H1 (cell line): ENCODE data around the gene FOXL3. TPM values are rescaled to one million over a fixed set of nuclear protein-coding genes. Genes with fewer than 3 reads are reported as not detected.

Experiments
- CTCF ChIA-PET: fragments of 300-600 bp; sonication (Branson Sonifier 250); formaldehyde crosslinking; loops from one replicate; lab custom pipeline; 2021; ENCODE audit not compliant: partially characterized antibody; lab: Charles Lee
- POLR2A ChIA-PET: fragments of 300-600 bp; sonication (Branson Sonifier 250); formaldehyde crosslinking; loops from one replicate; lab custom pipeline; 2021; ENCODE audit warnings: inconsistent platforms; ENCODE audit not compliant: partially characterized antibody; lab: Charles Lee
- DNase-seq, 2 experiments: peaks; one replicate each; pipeline versions ENCODE4 v3.0.0 to v3.0.0-alpha.2; 2010 to 2022; ENCODE audit warnings: low spot score in 2 of 2, low read depth in 1 of 2, mixed read lengths in 1 of 2
- FAIRE-seq: peaks from 2 replicates; lab custom pipeline; 2011; peaks lifted over from hg19 to GRCh38; lab: Jason Lieb, UNC
- H2AFZ ChIP-seq: 2 replicates; pipeline ENCODE4 v1.8.1; 2012; ENCODE audit warnings: low read length, inconsistent platforms
- H2AK5ac ChIP-seq: 2 replicates; pipeline ENCODE4 v1.6.1; 2013; ENCODE audit warnings: low read depth, low read length
- H2BK120ac ChIP-seq: replicated peaks from 2 replicates; pipeline ENCODE3; 2013; ENCODE audit warnings: low read depth, low read length, inconsistent platforms
- H2BK12ac ChIP-seq: 2 replicates; pipeline ENCODE4 v1.6.1; 2013; ENCODE audit warnings: low read depth, low read length
- H2BK15ac ChIP-seq: 2 replicates; pipeline ENCODE4 v1.6.1; 2013; ENCODE audit warnings: low read length
- H2BK20ac ChIP-seq: 2 replicates; pipeline ENCODE4 v1.6.1; 2013; ENCODE audit warnings: low read length
- H2BK5ac ChIP-seq: 2 replicates; pipeline ENCODE4 v1.6.1; 2013; ENCODE audit warnings: low read depth, low read length
- H3K14ac ChIP-seq: 2 replicates; pipeline ENCODE4 v1.6.1; 2013; ENCODE audit warnings: inconsistent platforms; ENCODE audit not compliant: insufficient read length
- H3K18ac ChIP-seq: 2 replicates; pipeline ENCODE4 v1.6.1; 2013; ENCODE audit warnings: low read length; ENCODE audit errors: extremely low read depth
- H3K23ac ChIP-seq: 2 replicates; pipeline ENCODE4 v1.6.1; 2013; ENCODE audit warnings: inconsistent platforms; ENCODE audit not compliant: insufficient read length
- H3K23me2 ChIP-seq: 2 replicates; pipeline ENCODE4 v1.6.1; 2013; ENCODE audit warnings: low read depth, low read length
- H3K27ac ChIP-seq: 2 replicates; pipeline ENCODE4 v1.6.1; 2011; ENCODE audit warnings: low read depth, low read length, inconsistent platforms
- H3K27me3 ChIP-seq, 4 experiments: replicated peaks in 1 of 4; 1 replicate in 1 of 4; 2 replicates in 3 of 4; pipeline versions ENCODE4 v1.6.1 to v1.8.1; 2011 to 2013; ENCODE audit warnings: low read length in 3 of 4, mild to moderate bottlenecking in 3 of 4, inconsistent platforms in 2 of 4, mixed read lengths in 2 of 4, moderate library complexity in 1 of 4; ENCODE audit not compliant: control insufficient read depth in 3 of 4, insufficient read depth in 3 of 4; ENCODE audit errors: extremely low read depth in 1 of 4
- H3K36me3 ChIP-seq, 4 experiments: 2 replicates each; pipeline versions ENCODE4 v1.6.1 to v1.8.1; 2011 to 2013; ENCODE audit warnings: mild to moderate bottlenecking in 4 of 4, low read length in 3 of 4, moderate library complexity in 2 of 4, control low read depth in 1 of 4, inconsistent platforms in 1 of 4; ENCODE audit not compliant: insufficient read depth in 4 of 4, control insufficient read depth in 2 of 4
- H3K4ac ChIP-seq: replicated peaks from 2 replicates; pipeline ENCODE3; 2013; ENCODE audit warnings: low read length, low read depth, mixed read lengths, inconsistent platforms; ENCODE audit not compliant: insufficient read length
- H3K4me1 ChIP-seq, 4 experiments: replicated peaks in 1 of 4; 1 replicate in 1 of 4; 2 replicates in 3 of 4; pipeline versions ENCODE4 v1.6.1 to v1.8.1; 2011 to 2013; ENCODE audit warnings: low read length in 3 of 4, inconsistent platforms in 2 of 4, mixed read lengths in 1 of 4; ENCODE audit not compliant: insufficient read depth in 4 of 4, control insufficient read depth in 3 of 4
- H3K4me2 ChIP-seq, 2 experiments: 2 replicates each; pipeline versions ENCODE4 v1.6.1 to v1.8.1; 2011 to 2013; ENCODE audit warnings: low read depth in 2 of 2, low read length in 2 of 2, control low read depth in 1 of 2, inconsistent platforms in 1 of 2, mild to moderate bottlenecking in 1 of 2; ENCODE audit not compliant: insufficient read depth in 1 of 2
- H3K4me3 ChIP-seq, 4 experiments: fragments of 200-600, 300-600 bp in 1 of 4; sonication (generic), shearing (Covaris generic), sonication (Bioruptor Twin) in 1 of 4; 2 replicates each; pipeline versions ENCODE4 v1.5.1 to v1.8.1; 2011 to 2016; ENCODE audit warnings: low read length in 4 of 4, low read depth in 3 of 4, control low read depth in 2 of 4, inconsistent platforms in 2 of 4, mild to moderate bottlenecking in 2 of 4, mixed read lengths in 1 of 4, moderate library complexity in 1 of 4; ENCODE audit not compliant: insufficient read depth in 2 of 4; ENCODE audit errors: extremely low read depth in 1 of 4
- H3K56ac ChIP-seq: replicated peaks from 2 replicates; pipeline ENCODE3; 2013; ENCODE audit warnings: low read depth, mild to moderate bottlenecking, mixed read lengths, low read length, inconsistent platforms; ENCODE audit not compliant: insufficient read length
- H3K79me1 ChIP-seq: 2 replicates; pipeline ENCODE4 v1.6.1; 2013; ENCODE audit warnings: low read depth, low read length, control low read depth
- H3K79me2 ChIP-seq, 2 experiments: 2 replicates each; pipeline versions ENCODE4 v1.6.1 to v1.8.1; 2012 to 2013; ENCODE audit warnings: low read length in 2 of 2, mild to moderate bottlenecking in 2 of 2, inconsistent platforms in 1 of 2; ENCODE audit not compliant: insufficient read depth in 2 of 2, control insufficient read depth in 1 of 2
- H3K9ac ChIP-seq, 4 experiments: replicated peaks in 1 of 4; 1 replicate in 1 of 4; 2 replicates in 3 of 4; pipeline versions ENCODE4 v1.6.1 to v1.8.1; 2011 to 2013; ENCODE audit warnings: low read depth in 3 of 4, low read length in 3 of 4, control low read depth in 2 of 4, mild to moderate bottlenecking in 2 of 4, moderate library complexity in 2 of 4, inconsistent platforms in 1 of 4; ENCODE audit errors: extremely low read depth in 1 of 4
- H3K9me3 ChIP-seq, 2 experiments: 2 replicates each; pipeline versions ENCODE4 v1.6.1 to v1.8.1; 2012 to 2013; ENCODE audit warnings: mild to moderate bottlenecking in 2 of 2, moderate library complexity in 2 of 2, control low read depth in 1 of 2, inconsistent platforms in 1 of 2, low read depth in 1 of 2, low read length in 1 of 2, mixed read lengths in 1 of 2; ENCODE audit not compliant: insufficient read depth in 2 of 2
- H4K20me1 ChIP-seq, 2 experiments: replicated peaks in 1 of 2; 2 replicates each; pipeline versions ENCODE3 to v1.8.1; 2011 to 2013; ENCODE audit warnings: inconsistent platforms in 2 of 2, low read length in 2 of 2, mild to moderate bottlenecking in 1 of 2; ENCODE audit not compliant: insufficient read depth in 2 of 2, control insufficient read depth in 1 of 2
- H4K5ac ChIP-seq: 2 replicates; pipeline ENCODE4 v1.6.1; 2013; ENCODE audit warnings: low read length, low read depth, mixed read lengths, inconsistent platforms; ENCODE audit not compliant: insufficient read length
- H4K8ac ChIP-seq: 2 replicates; pipeline ENCODE4 v1.8.0; 2013; ENCODE audit warnings: mild to moderate bottlenecking, moderate library complexity, low read length, inconsistent platforms; ENCODE audit not compliant: insufficient read depth; ENCODE audit errors: extremely low read depth
- H4K91ac ChIP-seq: replicated peaks from 2 replicates; pipeline ENCODE3; 2013; ENCODE audit warnings: low read length, mixed read lengths, inconsistent platforms; ENCODE audit not compliant: insufficient read length
- BACH1 ChIP-seq: IDR thresholded peaks from 2 replicates; pipeline ENCODE4 v1.6.1; 2012; ENCODE audit warnings: low read length, improper control_type of control experiment
- CBX8 ChIP-seq: fragments of 300-800, 300-1000 bp; sonication (generic); IDR thresholded peaks from 2 replicates; pipeline ENCODE4 v1.7.1; 2016; ENCODE audit warnings: low read depth, low read length, borderline replicate concordance
- CHD1 ChIP-seq: IDR thresholded peaks from 2 replicates; pipeline ENCODE4 v1.6.1; 2012; ENCODE audit warnings: low read depth, low read length, improper control_type of control experiment
- CTBP2 ChIP-seq: IDR thresholded peaks from 2 replicates; pipeline ENCODE4 v1.7.0; 2011; ENCODE audit warnings: borderline replicate concordance, mild to moderate bottlenecking, moderate library complexity, mixed read lengths, low read length; ENCODE audit not compliant: insufficient read depth, insufficient read length
- E2F6 ChIP-seq: IDR thresholded peaks from 2 replicates; pipeline ENCODE4 v1.6.1; 2012; ENCODE audit warnings: inconsistent platforms
- JUN ChIP-seq: IDR thresholded peaks from 2 replicates; pipeline ENCODE4 v1.6.1; 2011; ENCODE audit warnings: low read depth, mild to moderate bottlenecking, improper control_type of control experiment, low read length
- SIN3A ChIP-seq, 2 experiments: IDR thresholded peaks in 1 of 2; conservative IDR thresholded peaks in 1 of 2; 2 replicates each; pipeline ENCODE4 v1.6.1; 2011 to 2012; ENCODE audit warnings: low read length in 2 of 2, improper control_type of control experiment in 1 of 2, low read depth in 1 of 2, mild to moderate bottlenecking in 1 of 2
- SP1 ChIP-seq: IDR thresholded peaks from 2 replicates; pipeline ENCODE4 v1.6.1; 2011; ENCODE audit warnings: low read depth, low read length
- SP2 ChIP-seq: IDR thresholded peaks from 2 replicates; pipeline ENCODE4 v1.6.1; 2012; ENCODE audit warnings: mild to moderate bottlenecking, low read length, inconsistent platforms
- SP4 ChIP-seq: IDR thresholded peaks from 2 replicates; pipeline ENCODE4 v1.6.1; 2012; ENCODE audit warnings: low read length, inconsistent platforms
- WGBS, 2 experiments: shearing (Covaris generic) in 1 of 2; methylation state at CpG; one replicate each; pipeline versions ENCODE4 v1.1.6 to v1.1.7; 2013 to 2015; ENCODE audit warnings: low lambda C conversion rate in 2 of 2, mixed read lengths in 2 of 2, inconsistent platforms in 1 of 2, low coverage in 1 of 2, missing lambda C conversion rate in 1 of 2; ENCODE audit not compliant: insufficient replicate concordance in 2 of 2, insufficient coverage in 1 of 2, insufficient read length in 1 of 2; ENCODE audit errors: extremely low coverage in 1 of 2, missing lambda C conversion rate in 1 of 2; 5-methylcytosine and 5-hydroxymethylcytosine counted together
- polyA plus RNA-seq, 7 experiments: library from polyadenylated mRNA; depleted of rRNA in 3 of 7; stranded (reverse) in 5 of 7; unstranded in 2 of 7; fragments of >200 nt in 5 of 7; fragments of 200-250 nt in 2 of 7; gene quantifications; 1 replicate in 5 of 7; 2 replicates in 1 of 7; 4 replicates in 1 of 7; pipeline versions ENCODE4 v1.2.1 to v1.2.3, GENCODE V29; 2011 to 2013; ENCODE audit warnings: missing spikeins in 2 of 7, mixed read lengths in 2 of 7
- total RNA-seq: library from RNA; stranded (reverse); fragmentation: NEBNext Ultra II Directional; extraction: Animal tissue kit (Norgen Biotek cat#: 25700); gene quantifications from 2 replicates; pipeline ENCODE4 v1.2.1, GENCODE V29; 2021

Gene FOXL3
- total and polyA plus RNA-seq, 2 of the 8 experiments (the other 6 are each of a cell fraction or from before 2014, with no cell fraction given): not detected

- H2BK12ac ChIP-seq: no peak overlapping the region
- H3K79me2 ChIP-seq: no peaks in the 10 kb centered on the region
- no peak overlapping the region for H3K56ac ChIP-seq
- no peaks in the 10 kb centered on the region; a peak in 1 of 7 replicates for H3K4me1 ChIP-seq
- H3K18ac ChIP-seq: no peak overlapping the region
- no peaks in the 10 kb centered on the region for H3K36me3 ChIP-seq
- H3K27ac ChIP-seq: no peak overlapping the region
- no peak overlapping the region for H3K4ac ChIP-seq
- H2BK120ac ChIP-seq: no peak overlapping the region
- H2AFZ ChIP-seq: no peak overlapping the region
- no peak overlapping the region for H3K14ac ChIP-seq
- ChIA-PET POLR2A (no interaction called here), CTCF (interaction anchor here (1.1 to 1.6 kb wide), 2 partner anchors 17 to 48 kb away, joined by 3 to 4 read pairs; no protein-coding TSS in a partner anchor)
- no peak overlapping the region for H2BK5ac ChIP-seq
- no peak overlapping the region for H2AK5ac ChIP-seq
- H4K91ac ChIP-seq: no peak overlapping the region
- no peaks in the 10 kb centered on the region for H4K20me1 ChIP-seq
- DNase-seq (no peak), FAIRE-seq (no peak)
- H3K23me2 ChIP-seq: no peaks in the 10 kb centered on the region; the same call in 1 of the 2 replicates
- no peak overlapping the region for H3K4me2 ChIP-seq
- no peak overlapping the region for H3K4me3 ChIP-seq
- H3K79me1 ChIP-seq: no peaks in the 10 kb centered on the region
- no peak for TF ChIP-seq E2F6
- TF ChIP-seq SP2: no peak
- TF ChIP-seq CHD1: no peak
- TF ChIP-seq SP1: no peak
- no peak for TF ChIP-seq CTBP2
- TF ChIP-seq CBX8: no peak
- no peak for TF ChIP-seq SP4
- TF ChIP-seq SIN3A (conservative IDR thresholded peaks at IDR 0.05 in 1 of 2, IDR thresholded peaks at IDR 0.05 in 1 of 2; ENCODE audit: low read depth in 1 of 2, low read length in 2 of 2): no peak
- TF ChIP-seq JUN: no peak
- TF ChIP-seq BACH1: no peak
- H4K5ac ChIP-seq: no peak overlapping the region
- no peak overlapping the region for H2BK20ac ChIP-seq
- no peaks in the 10 kb centered on the region for H3K27me3 ChIP-seq
- WGBS, 2 experiments: 91% methylated on average over 8 of the region's 8 CpGs; no CpG with 5 or more reads in 1 of the 2 experiments
- no peak overlapping the region for H2BK15ac ChIP-seq
- H3K9me3 ChIP-seq: peaks cover 0 to 5% of the 10 kb centered on the region in 2 experiments; a peak in 1 of 4 replicates
- no peak overlapping the region for H3K9ac ChIP-seq
- no peak overlapping the region for H3K23ac ChIP-seq
- no peak overlapping the region for H4K8ac ChIP-seq
Measured at GRCh38 chr7:314853-315252, 24.9 kb downstream of the FOXL3 start.
